ENCODE data around the gene CHMP6.

DNA sequence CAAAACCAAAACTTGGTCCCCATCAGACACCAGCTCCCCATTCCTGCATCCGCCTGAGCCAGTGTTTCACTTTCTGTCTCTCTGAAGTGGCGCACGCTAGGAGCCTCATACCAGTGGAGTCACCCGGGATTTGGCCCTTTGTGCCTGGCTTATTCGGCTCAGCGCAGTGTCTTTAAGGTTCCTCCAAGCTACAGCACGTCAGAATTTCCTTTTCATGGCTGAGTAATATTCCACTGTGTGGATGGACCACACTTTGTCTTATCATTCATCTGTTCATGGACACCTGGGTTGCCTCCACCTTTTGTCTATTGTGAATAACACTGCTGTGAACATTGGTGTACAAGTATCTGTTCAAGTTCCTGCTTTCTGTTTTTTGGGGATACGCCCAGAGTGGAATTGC, 45.2 kb upstream of the CHMP6 start:
- TF ChIP-seq CTCF (IDR thresholded peaks at IDR 0.05) (no peak), POLR2AphosphoS5 (IDR thresholded peaks at IDR 0.05) (no peak), POLR2A (IDR thresholded peaks at IDR 0.05) (no peak), EP300 (IDR thresholded peaks at IDR 0.05) (no peak)

Data from suprapubic skin (tissue), 4 donors.